Naive B cell (primary cell): ENCODE measurements around the gene BTK. TPM values are rescaled to one million over a fixed set of nuclear protein-coding genes. Genes with fewer than 3 reads are reported as not detected.

Experiments used
- ATAC-seq, 2 donors: fragments of 150-1000 bp; cut with Tn5 transposase; 2 replicates each; pipeline ENCODE4 v1.10.0; 2021; ENCODE audit warnings: low read depth in 2 of 2, mild to moderate bottlenecking in 2 of 2, moderate library complexity in 2 of 2
- DNase-seq: peaks from one replicate; pipeline ENCODE4 v3.0.0; 2022
- H3K27ac Mint-ChIP-seq, 6 donors: one replicate each; pipeline ENCODE4 v1.8.0; 2020 to 2022; ENCODE audit warnings: mild to moderate bottlenecking in 6 of 6, mixed read lengths in 6 of 6, moderate library complexity in 5 of 6, inconsistent platforms in 2 of 6
- H3K27me3 Mint-ChIP-seq, 3 donors: one replicate each; pipeline ENCODE4 v1.8.0; 2021 to 2022; ENCODE audit warnings: mixed read lengths in 3 of 3, mild to moderate bottlenecking in 1 of 3
- H3K36me3 Mint-ChIP-seq, 2 donors: one replicate each; pipeline ENCODE4 v1.8.0; 2020 to 2022; ENCODE audit warnings: mixed read lengths in 2 of 2, inconsistent platforms in 1 of 2, mild to moderate bottlenecking in 1 of 2
- H3K4me1 Mint-ChIP-seq, 3 donors: one replicate each; pipeline ENCODE4 v1.8.0; 2020 to 2022; ENCODE audit warnings: mixed read lengths in 3 of 3, inconsistent platforms in 1 of 3, mild to moderate bottlenecking in 1 of 3, moderate library complexity in 1 of 3
- H3K4me3 Mint-ChIP-seq, 8 donors: one replicate each; pipeline ENCODE4 v1.8.0; 2020 to 2022; ENCODE audit warnings: mild to moderate bottlenecking in 8 of 8, mixed read lengths in 8 of 8, moderate library complexity in 8 of 8, inconsistent platforms in 2 of 8
- H3K9me3 Mint-ChIP-seq, 7 donors: one replicate each; pipeline ENCODE4 v1.8.0; 2020 to 2022; ENCODE audit warnings: mixed read lengths in 7 of 7, mild to moderate bottlenecking in 5 of 7, inconsistent platforms in 2 of 7, moderate library complexity in 1 of 7
- polyA plus RNA-seq, 6 donors: library from polyadenylated mRNA; unstranded; fragments of 300-500 nt; fragmentation: Illumina TruSeq; gene quantifications; one replicate each; pipeline ENCODE4 v1.2.3, GENCODE V29; 2021; ENCODE audit warnings: low read depth in 6 of 6

BTK gene
- 100 to 1,000 TPM; 110 to 189 (median 162) TPM for polyA plus RNA-seq

- Mint-ChIP-seq H3K27ac (peak within 1 kb of the TSS; percentile 87 to 98 (median 96)), H3K27me3 (no peaks in the 10 kb centered on the region)
Observed at GRCh38 chrX:101385795-101386541, at the start of gene BTK. BTK (minus strand) TSS chrX:101386191; CDS start chrX:101375284, 10,907 bp downstream.

GRCh38 chrX:101430457-101431078, 44.6 kb upstream of the BTK start:
- Mint-ChIP-seq H3K36me3 (peaks cover 5 to 8% of the 10 kb centered on the region in 2 donors), H3K27ac (no peak overlapping the region), H3K4me3 (no peak overlapping the region), H3K9me3 (peaks cover 0 to 11% (median 0%) of the 10 kb centered on the region in 7 donors), H3K4me1 (peaks cover 0 to 4% (median 0%) of the 10 kb centered on the region in 3 donors), H3K27me3 (no peaks in the 10 kb centered on the region)
- no peak for DNase-seq
- ATAC-seq: no peak

More at GRCh38 chrX:101385795-101386541, at the start of gene BTK:
- peak within 1 kb of the TSS; percentile 87 to 99 (median 97) for H3K4me3 Mint-ChIP-seq
- ATAC-seq: peak; percentile 68
- no peaks in the 10 kb centered on the region for H3K36me3 Mint-ChIP-seq
- peak; percentile 68 for DNase-seq
- peaks cover 23 to 57% (median 33%) of the 10 kb centered on the region in 3 donors for H3K4me1 Mint-ChIP-seq
- H3K9me3 Mint-ChIP-seq: no peaks in the 10 kb centered on the region

DNA sequence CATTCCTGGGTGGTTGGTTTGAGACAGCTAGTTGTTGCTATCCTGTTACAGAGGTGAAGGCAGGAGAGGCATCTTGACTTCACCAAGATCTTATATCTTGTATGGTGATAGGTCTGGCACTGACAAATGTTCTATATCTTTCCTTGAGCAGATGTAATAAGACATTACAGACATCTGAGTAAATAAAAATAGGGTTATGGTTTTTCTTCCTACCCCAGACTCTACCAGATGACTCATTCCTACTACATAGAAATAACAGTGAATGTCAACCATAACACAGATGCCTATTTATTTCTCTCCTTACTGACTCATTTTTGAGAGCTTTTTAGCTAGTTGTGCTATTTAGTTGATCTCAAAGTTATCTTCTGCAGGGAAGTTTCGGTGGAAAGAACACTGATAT, 43.9 kb upstream of the BTK start:
- DNase-seq (no peak), ATAC-seq (no peak)
- Mint-ChIP-seq H3K4me3 (no peak overlapping the region), H3K9me3 (peaks cover 0 to 11% (median 0%) of the 10 kb centered on the region in 7 donors), H3K4me1 (peaks cover 0 to 4% (median 0%) of the 10 kb centered on the region in 3 donors), H3K27ac (peak overlapping the region in 1 of 6 donors; percentile 49), H3K27me3 (no peaks in the 10 kb centered on the region), H3K36me3 (peaks cover 7 to 8% of the 10 kb centered on the region in 2 donors)

GRCh38 chrX:101427954-101428353, 42.0 kb upstream of the BTK start:
- Mint-ChIP-seq H3K4me1 (peaks cover 0 to 4% (median 0%) of the 10 kb centered on the region in 3 donors), H3K4me3 (no peak overlapping the region), H3K27me3 (no peaks in the 10 kb centered on the region), H3K9me3 (peaks cover 0 to 11% (median 0%) of the 10 kb centered on the region in 7 donors), H3K27ac (no peak overlapping the region), H3K36me3 (peaks cover 8 to 11% of the 10 kb centered on the region in 2 donors)
- no peak for DNase-seq
- no peak for ATAC-seq

DNA sequence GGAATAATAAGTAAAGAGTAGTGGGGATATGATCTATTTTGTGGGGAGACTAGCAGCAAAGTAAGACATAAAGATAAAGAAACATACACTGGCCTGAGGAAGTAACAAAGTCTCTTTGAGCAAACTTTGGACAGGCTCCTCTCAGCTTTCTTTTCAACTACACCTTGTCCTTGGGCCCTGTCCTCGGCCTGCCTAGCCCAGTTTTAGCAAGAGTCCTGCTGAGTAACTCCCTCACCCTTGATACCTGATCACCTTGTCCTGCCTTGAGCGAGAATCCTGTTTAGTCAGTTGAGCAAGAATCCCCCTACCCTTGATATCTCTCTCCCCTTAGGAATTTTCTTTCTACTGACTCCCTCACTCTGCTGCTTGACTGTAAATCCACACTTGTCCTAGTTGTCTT, 33.5 kb upstream of the BTK start:
- DNase-seq (no peak), ATAC-seq (no peak)
- H3K4me1 Mint-ChIP-seq: peaks cover 26 to 33% (median 28%) of the 10 kb centered on the region in 3 donors
- H3K27me3 Mint-ChIP-seq: peaks cover 0 to 21% (median 0%) of the 10 kb centered on the region in 3 donors
- H3K4me3 Mint-ChIP-seq: peak overlapping the region in 7 of 8 donors; percentile 30 to 97 (median 86)
- peak overlapping the region in 4 of 6 donors; percentile 5 to 98 (median 77) for H3K27ac Mint-ChIP-seq
- H3K36me3 Mint-ChIP-seq: peaks cover 0 to 6% of the 10 kb centered on the region in 2 donors
- peaks cover 0 to 1% (median 0%) of the 10 kb centered on the region in 7 donors for H3K9me3 Mint-ChIP-seq

- DNase-seq (peak; percentile 31), ATAC-seq (peak; percentile 42 to 55)
- Mint-ChIP-seq H3K4me1 (peaks cover 26 to 33% (median 28%) of the 10 kb centered on the region in 3 donors), H3K27ac (peak overlapping the region; percentile 95 to 99 (median 98)), H3K27me3 (peaks cover 0 to 21% (median 0%) of the 10 kb centered on the region in 3 donors), H3K36me3 (peaks cover 0 to 6% of the 10 kb centered on the region in 2 donors), H3K4me3 (peak overlapping the region; percentile 79 to 97 (median 94)), H3K9me3 (peaks cover 0 to 1% (median 0%) of the 10 kb centered on the region in 7 donors)
Observed at GRCh38 chrX:101417981-101418841, 32.2 kb upstream of the BTK start.

DNA sequence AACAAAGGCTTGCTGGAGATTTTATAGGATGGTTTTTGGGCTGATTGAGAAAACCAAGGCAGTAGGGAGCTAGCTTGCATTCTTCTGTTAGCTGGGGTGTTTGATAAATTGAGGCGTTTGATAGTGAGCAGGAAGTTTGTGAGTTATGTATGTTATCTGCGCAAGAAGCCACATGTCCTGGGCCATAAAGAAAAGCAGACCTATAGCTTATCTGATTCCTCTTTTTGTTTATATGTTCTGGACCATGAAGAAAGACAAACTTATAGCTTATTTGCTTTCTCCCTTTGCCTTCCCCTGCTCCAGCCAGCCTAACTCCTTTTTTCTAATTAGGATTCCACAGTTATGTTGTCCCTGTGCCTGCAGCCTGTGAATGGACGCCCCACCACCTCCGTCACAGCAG, 31.2 kb upstream of the BTK start:
- H3K36me3 Mint-ChIP-seq: peaks cover 1 to 14% of the 10 kb centered on the region in 2 donors
- H3K4me3 Mint-ChIP-seq: peak overlapping the region; percentile 41 to 97 (median 90)
- ATAC-seq (no peak), DNase-seq (no peak)
- H3K27me3 Mint-ChIP-seq: peaks cover 0 to 21% (median 0%) of the 10 kb centered on the region in 3 donors
- H3K4me1 Mint-ChIP-seq: peaks cover 32 to 38% (median 38%) of the 10 kb centered on the region in 3 donors
- H3K27ac Mint-ChIP-seq: peak overlapping the region; percentile 3 to 99 (median 96)
- peaks cover 0 to 1% (median 0%) of the 10 kb centered on the region in 7 donors for H3K9me3 Mint-ChIP-seq

- H3K4me1 Mint-ChIP-seq: peaks cover 37 to 43% (median 41%) of the 10 kb centered on the region in 3 donors
- H3K4me3 Mint-ChIP-seq: peak overlapping the region in 4 of 8 donors; percentile 41 to 97 (median 84)
- peaks cover 0 to 21% (median 0%) of the 10 kb centered on the region in 3 donors for H3K27me3 Mint-ChIP-seq
- DNase-seq (no peak), ATAC-seq (no peak)
- H3K36me3 Mint-ChIP-seq: peaks cover 6 to 19% of the 10 kb centered on the region in 2 donors
- peak overlapping the region in 3 of 6 donors; percentile 1 to 98 (median 23) for H3K27ac Mint-ChIP-seq
- no peaks in the 10 kb centered on the region for H3K9me3 Mint-ChIP-seq
Observed at GRCh38 chrX:101416691-101417090, 30.7 kb upstream of the BTK start.

DNA sequence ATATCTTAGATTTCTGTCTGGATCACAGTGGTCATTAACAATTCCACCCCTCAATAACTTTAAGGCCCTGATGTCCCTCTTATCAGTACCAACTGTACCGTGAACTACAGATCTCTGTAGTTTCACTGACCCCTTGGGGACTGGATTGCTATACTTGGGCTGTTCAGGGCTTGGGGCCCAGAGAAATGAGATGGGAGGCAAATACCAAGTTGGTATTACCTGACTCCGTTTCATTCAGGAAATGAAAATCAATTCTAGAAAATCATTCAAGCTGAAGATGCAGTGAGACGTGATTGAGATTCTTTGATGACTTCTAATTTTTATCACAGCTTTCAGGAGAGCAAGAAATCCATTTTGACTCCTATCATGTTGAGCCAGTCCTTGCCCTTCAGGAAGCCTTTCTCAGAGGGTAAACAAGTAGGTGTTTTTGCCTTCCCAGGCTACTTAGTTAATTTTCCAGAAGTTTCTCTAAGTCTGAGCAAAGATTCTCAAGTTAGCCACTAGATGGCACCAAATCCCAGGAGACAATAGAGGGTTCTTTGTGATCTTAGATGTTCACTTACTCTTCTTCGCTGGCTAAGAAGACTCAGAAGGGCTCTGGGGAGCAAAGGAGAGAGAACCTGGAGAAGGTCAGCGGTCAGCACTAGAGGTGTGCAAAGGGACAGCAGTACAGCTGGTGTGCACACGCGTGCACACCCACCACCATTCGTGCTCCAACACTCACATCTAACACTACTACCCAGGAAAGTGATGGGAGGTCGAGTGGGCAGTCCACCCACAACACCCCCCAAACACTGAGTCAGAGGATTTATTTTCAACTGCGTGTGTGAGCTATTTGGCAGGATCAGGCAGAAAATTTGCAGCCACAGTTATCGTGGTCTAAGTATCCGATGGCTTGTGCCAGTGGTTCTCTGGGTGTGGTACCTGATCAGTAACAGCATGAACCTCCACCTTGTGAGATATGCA, 29.5 kb upstream of the BTK start:
- H3K27me3 Mint-ChIP-seq: peaks cover 0 to 21% (median 0%) of the 10 kb centered on the region in 3 donors
- peak; percentile 47 to 71 for ATAC-seq
- H3K27ac Mint-ChIP-seq: peak overlapping the region; percentile 28 to 92 (median 76)
- peak overlapping the region in 4 of 8 donors; percentile 33 to 90 (median 50) for H3K4me3 Mint-ChIP-seq
- H3K36me3 Mint-ChIP-seq: peaks cover 6 to 19% of the 10 kb centered on the region in 2 donors
- H3K9me3 Mint-ChIP-seq: no peaks in the 10 kb centered on the region
- DNase-seq: peak; percentile 61
- H3K4me1 Mint-ChIP-seq: peaks cover 39 to 46% (median 43%) of the 10 kb centered on the region in 3 donors

DNA sequence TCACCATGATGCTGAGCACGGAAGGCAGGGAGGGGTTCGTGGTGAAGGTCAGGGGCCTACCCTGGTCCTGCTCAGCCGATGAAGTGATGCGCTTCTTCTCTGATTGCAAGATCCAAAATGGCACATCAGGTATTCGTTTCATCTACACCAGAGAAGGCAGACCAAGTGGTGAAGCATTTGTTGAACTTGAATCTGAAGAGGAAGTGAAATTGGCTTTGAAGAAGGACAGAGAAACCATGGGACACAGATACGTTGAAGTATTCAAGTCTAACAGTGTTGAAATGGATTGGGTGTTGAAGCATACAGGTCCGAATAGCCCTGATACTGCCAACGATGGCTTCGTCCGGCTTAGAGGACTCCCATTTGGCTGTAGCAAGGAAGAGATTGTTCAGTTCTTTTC, 26.0 kb upstream of the BTK start:
- Mint-ChIP-seq H3K36me3 (peaks cover 6 to 12% of the 10 kb centered on the region in 2 donors), H3K27ac (peak overlapping the region in 5 of 6 donors; percentile 45 to 94 (median 86)), H3K9me3 (peaks cover 0 to 2% (median 0%) of the 10 kb centered on the region in 7 donors), H3K27me3 (no peaks in the 10 kb centered on the region), H3K4me3 (peak overlapping the region in 5 of 8 donors; percentile 16 to 77 (median 30)), H3K4me1 (peaks cover 28 to 45% (median 29%) of the 10 kb centered on the region in 3 donors)
- ATAC-seq (no peak), DNase-seq (no peak)

DNA sequence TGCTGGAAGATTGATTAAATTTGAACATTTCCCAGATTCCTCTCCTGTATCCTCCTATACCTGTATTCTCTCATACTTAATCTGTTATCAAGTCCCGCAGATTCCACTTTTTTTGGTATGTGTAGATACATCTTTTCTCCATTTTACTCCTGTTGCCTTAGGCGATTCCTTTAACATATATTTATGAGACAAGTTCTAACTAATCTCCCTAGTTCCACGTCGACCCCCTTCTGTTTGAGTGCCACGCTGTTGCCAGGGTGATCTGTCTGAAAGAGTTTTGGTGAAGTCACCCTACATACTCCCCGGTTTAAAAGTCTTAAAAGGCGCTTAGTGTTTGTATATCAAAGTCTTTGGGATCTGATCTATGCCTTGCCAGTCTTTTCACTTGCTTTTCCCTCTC, 24.5 kb upstream of the BTK start:
- Mint-ChIP-seq H3K4me1 (peaks cover 22 to 43% (median 29%) of the 10 kb centered on the region in 3 donors), H3K9me3 (peaks cover 0 to 3% (median 0%) of the 10 kb centered on the region in 7 donors), H3K27me3 (no peaks in the 10 kb centered on the region), H3K27ac (peak overlapping the region; percentile 18 to 84 (median 54)), H3K4me3 (peak overlapping the region in 7 of 8 donors; percentile 16 to 97 (median 33)), H3K36me3 (peaks cover 6 to 12% of the 10 kb centered on the region in 2 donors)
- DNase-seq (no peak), ATAC-seq (no peak)
